IPS-15b (cell line): ENCODE results near the gene IDH2.

Experiments
- H3K27me3 ChIP-seq: one replicate; pipeline ENCODE4 v1.6.1; 2013; ENCODE audit warnings: low read length; ENCODE audit not compliant: control insufficient read depth, insufficient read depth
- H3K36me3 ChIP-seq: one replicate; pipeline ENCODE4 v1.6.1; 2013; ENCODE audit warnings: low read length; ENCODE audit not compliant: control insufficient read depth, insufficient read depth
- H3K4me1 ChIP-seq: one replicate; pipeline ENCODE4 v1.6.1; 2013; ENCODE audit warnings: mild to moderate bottlenecking, low read length; ENCODE audit not compliant: control insufficient read depth, insufficient read depth
- H3K4me3 ChIP-seq: one replicate; pipeline ENCODE4 v1.5.1; 2013; ENCODE audit warnings: low read depth, low read length
- H3K9ac ChIP-seq: one replicate; pipeline ENCODE4 v1.6.1; 2013; ENCODE audit warnings: low read depth, mild to moderate bottlenecking, low read length
- H3K9me3 ChIP-seq: one replicate; pipeline ENCODE4 v1.6.1; 2013; ENCODE audit warnings: mild to moderate bottlenecking, low read length; ENCODE audit not compliant: control insufficient read depth, insufficient read depth

The IDH2 gene

DNA sequence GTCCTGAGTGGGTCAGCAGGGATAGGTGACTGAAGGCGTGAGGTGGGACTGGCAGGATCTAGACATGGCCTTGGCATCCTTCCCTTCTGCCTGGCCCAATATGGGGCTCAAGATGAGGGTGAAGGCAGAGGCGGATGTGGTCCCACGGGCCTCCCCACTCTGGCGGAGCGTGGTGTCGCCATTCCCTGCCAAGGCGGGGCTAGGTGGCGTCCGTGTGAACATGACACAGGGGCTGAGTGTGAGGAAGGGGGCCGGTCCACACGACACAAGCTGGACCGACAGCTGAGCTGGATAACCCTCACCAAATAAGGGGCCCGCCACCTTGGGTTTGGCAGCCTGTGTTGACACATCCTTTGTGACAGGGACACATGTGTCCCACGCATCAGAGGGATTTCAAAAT, 58.1 kb downstream of the IDH2 start:
- Histone ChIP-seq H3K4me3 (no peak overlapping the region), H3K4me1 (peaks cover 4% of the 10 kb centered on the region), H3K36me3 (no peaks in the 10 kb centered on the region), H3K9ac (no peak overlapping the region), H3K27me3 (no peaks in the 10 kb centered on the region), H3K9me3 (no peaks in the 10 kb centered on the region)

DNA sequence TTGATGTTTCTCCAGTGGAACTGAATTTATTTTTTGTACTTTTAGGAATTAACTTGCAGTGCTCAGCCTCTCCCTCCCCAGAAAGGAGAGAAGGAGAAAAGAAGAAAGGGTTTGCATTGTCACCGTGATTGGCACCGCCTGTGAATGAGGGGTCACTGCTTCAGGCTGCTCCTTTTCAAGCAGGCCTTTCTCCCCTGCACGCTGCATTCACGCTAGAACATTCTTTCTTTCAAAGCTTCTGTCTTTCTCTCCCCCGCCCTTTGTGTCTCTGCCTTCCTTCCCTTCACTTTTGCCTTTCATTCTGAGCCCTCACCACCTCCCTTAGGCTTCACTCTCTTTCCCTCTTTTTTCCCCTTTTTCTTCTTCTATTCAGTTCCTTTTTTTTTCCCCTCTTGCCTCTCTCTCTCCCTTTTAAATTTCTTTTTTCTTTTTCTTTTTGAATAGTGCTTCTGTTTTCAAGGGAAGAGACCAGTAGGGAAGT, 58.7 kb downstream of the IDH2 start:
- no peaks in the 10 kb centered on the region for H3K27me3 ChIP-seq
- H3K4me3 ChIP-seq = no peak overlapping the region
- no peaks in the 10 kb centered on the region for H3K36me3 ChIP-seq
- no peak overlapping the region for H3K9ac ChIP-seq
- H3K4me1 ChIP-seq = peaks cover 4% of the 10 kb centered on the region
- no peaks in the 10 kb centered on the region for H3K9me3 ChIP-seq

DNA sequence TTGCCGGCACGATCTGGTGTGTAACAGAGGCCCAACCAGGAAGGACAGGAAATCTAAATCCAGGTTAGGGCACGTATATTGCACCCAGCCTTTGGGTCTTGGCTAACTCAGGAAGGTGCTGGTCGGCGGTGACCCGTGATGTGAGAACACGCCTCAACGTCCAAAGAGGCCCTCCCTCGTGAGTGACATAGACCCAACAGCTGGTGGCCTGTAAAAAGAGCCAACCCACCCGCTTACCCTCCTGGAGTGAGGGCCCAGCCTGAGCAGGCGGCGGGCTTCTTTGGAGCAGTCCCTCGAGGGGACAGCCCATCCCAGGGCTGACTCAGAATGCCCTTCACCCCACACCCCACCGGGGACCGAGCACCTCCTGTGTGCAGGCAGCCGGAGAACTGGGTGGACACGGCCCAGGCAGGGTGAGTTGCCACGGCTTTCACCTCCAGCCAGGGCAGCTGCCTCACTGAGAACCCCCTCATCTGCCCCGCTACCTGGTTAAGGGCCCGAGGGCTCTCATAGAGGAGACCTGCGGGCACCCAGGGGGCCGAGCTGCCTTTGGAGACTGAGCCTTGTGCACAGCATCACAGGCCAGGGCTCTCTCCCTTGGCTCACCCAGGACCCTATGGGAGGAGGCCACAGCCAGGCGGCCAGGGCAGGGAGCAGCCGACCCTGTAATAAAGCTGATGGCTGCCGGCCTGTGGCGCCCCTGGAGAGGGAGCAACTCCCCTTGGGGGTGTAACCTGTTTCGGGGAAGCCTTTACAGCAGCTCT, 59.3 kb downstream of the IDH2 start:
- H3K9me3 ChIP-seq = no peaks in the 10 kb centered on the region
- H3K4me1 ChIP-seq = peaks cover 4% of the 10 kb centered on the region
- H3K9ac ChIP-seq = no peak overlapping the region

DNA sequence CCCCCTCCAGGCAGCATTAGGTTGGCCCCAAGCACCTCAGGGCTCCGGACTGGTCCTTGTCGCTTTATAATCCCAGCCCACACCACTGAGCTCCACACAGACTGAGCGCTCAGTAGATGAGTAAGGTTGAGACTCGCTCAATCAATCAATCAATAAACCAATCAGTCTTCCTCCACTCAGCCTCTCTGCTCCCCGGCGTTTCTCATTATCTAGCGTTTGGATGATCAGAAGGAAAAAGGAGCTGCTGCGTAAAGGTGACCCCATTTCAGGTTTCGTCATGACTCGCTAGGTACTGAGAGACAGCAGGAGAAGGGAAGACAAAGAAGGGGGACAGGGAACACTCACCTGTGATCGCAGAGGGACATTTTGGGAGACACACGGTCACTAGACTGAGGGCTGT, 59.9 kb downstream of the IDH2 start:
- Histone ChIP-seq H3K36me3 (no peaks in the 10 kb centered on the region), H3K4me1 (peaks cover 4% of the 10 kb centered on the region), H3K9me3 (no peaks in the 10 kb centered on the region), H3K4me3 (no peak overlapping the region), H3K9ac (no peak overlapping the region), H3K27me3 (no peaks in the 10 kb centered on the region)

More for the DNA sequence above, 59.3 kb downstream of the IDH2 start:
- Histone ChIP-seq H3K27me3 (no peaks in the 10 kb centered on the region), H3K36me3 (no peaks in the 10 kb centered on the region), H3K4me3 (no peak overlapping the region)

DNA sequence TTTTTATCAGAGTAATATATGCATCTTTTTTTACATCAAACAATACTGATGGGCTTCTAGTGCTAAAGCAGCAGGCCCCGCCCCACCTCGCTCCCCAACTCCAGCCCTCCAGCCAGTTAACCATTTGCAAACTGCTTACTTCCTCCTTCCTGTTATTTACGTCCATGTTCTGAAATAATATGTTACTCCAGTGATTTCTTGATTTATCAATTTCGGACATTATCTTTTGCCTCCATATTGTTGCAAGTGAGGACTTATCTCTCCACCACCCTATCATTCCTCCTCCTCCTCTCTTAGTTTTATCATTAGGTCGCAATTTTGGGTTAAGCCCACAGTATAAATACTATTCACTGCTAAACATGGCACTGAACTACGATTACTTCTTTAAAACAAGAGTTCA, 61.6 kb downstream of the IDH2 start:
- Histone ChIP-seq H3K9me3 (no peaks in the 10 kb centered on the region), H3K9ac (no peak overlapping the region), H3K4me3 (no peak overlapping the region), H3K4me1 (peaks cover 4% of the 10 kb centered on the region), H3K27me3 (no peaks in the 10 kb centered on the region), H3K36me3 (no peaks in the 10 kb centered on the region)

DNA sequence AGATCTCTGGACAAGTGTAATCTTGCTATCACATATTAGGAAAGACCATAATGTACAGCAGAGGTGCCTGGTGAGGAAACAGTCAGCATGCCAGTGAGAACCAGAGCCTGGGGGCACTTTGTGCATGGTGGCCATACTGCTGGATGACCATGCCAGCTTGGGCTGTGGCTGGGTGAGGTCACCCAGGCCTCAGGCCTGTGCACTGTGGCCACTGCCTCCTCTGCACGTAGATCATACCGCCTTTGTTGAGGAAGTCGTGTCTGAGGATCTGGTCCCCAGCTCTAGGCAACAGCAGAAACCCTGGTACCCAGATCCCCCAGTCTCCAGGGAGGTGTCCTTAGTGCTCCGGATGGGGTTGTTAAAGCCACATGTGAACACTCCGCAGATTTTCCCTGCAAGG, 62.3 kb downstream of the IDH2 start:
- no peaks in the 10 kb centered on the region for H3K27me3 ChIP-seq
- no peak overlapping the region for H3K4me3 ChIP-seq
- H3K36me3 ChIP-seq = no peaks in the 10 kb centered on the region
- H3K9ac ChIP-seq = peak overlapping the region; percentile 26
- H3K9me3 ChIP-seq = no peaks in the 10 kb centered on the region
- H3K4me1 ChIP-seq = peaks cover 4% of the 10 kb centered on the region

DNA sequence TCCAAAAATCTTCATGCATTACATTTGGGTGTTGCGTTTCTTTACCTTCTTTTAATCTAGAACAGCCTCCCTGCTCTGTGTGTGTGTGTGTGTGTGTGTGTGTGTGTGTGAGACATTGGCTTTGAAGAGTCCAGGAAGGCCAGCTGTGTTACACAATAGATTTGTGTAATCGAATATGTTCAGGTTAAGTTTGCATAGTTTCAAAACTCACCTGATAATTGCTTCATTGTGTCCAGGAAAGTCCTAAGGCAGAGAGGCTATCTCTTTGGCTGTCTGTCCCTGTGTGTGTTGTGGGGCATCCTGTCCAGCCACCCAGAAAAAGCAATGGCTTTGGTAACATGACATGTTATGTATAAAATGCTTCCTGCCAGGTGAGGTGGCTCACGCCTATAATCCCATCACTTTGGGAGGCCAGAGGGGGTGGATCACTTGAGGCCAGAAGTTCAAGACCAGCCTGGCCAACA, 63.6 kb downstream of the IDH2 start:
- Histone ChIP-seq H3K4me3 (no peak overlapping the region), H3K4me1 (peaks cover 4% of the 10 kb centered on the region), H3K9ac (no peak overlapping the region), H3K9me3 (no peaks in the 10 kb centered on the region), H3K36me3 (no peaks in the 10 kb centered on the region), H3K27me3 (no peaks in the 10 kb centered on the region)

DNA sequence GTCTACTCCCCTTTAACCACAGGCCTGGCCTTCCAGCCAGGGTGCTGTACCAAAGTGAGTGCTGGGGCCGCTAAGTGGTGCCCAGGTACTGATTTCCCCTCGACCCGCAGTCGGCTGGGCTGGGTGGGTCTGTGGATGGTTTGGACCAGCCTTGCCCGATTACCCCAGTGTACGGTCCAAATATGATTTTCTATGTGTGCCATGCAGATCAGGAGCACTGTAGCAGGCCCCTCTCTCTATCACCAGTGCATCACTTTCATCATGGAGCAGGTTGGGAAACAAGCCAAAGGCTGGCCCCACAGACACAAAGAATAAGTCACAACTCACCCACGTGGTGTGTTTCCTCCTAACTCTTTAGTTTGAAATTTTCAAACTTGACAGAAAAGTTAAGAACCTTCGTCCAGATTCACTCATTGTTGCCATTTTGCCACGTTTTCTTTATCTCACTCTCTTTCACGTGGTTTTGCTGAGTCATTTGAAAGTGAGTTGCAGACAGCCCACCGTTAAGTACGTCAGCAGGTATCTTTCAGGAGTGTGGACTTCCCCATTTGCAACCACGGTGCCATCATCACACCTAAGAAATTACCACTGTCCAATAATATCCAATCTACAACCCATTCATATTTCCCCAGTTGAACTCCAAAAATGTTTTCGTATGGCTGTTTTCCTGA, 64.2 kb downstream of the IDH2 start:
- no peaks in the 10 kb centered on the region for H3K36me3 ChIP-seq
- peaks cover 4% of the 10 kb centered on the region for H3K4me1 ChIP-seq
- no peak overlapping the region for H3K9ac ChIP-seq
- no peak overlapping the region for H3K4me3 ChIP-seq
- no peaks in the 10 kb centered on the region for H3K27me3 ChIP-seq
- no peaks in the 10 kb centered on the region for H3K9me3 ChIP-seq

DNA sequence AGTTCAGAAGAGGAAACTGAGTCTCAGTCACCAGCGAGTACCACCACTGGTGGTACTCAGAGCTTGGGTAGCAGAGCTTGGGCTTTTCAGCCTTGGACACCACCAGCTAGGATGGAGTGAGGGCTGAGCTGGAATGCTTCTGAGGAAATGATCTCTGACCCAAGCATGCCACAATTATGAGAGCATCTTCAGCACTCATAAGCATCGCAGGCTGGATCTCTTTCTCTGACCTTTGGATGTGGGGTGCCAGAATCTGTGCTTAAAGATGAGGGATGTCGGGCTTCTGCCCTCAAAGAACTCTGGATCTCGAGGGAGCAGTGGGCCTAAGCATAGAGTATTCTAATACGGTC, 64.8 kb downstream of the IDH2 start:
- Histone ChIP-seq H3K9ac (no peak overlapping the region), H3K36me3 (no peaks in the 10 kb centered on the region), H3K9me3 (no peaks in the 10 kb centered on the region), H3K27me3 (no peaks in the 10 kb centered on the region), H3K4me1 (peaks cover 4% of the 10 kb centered on the region), H3K4me3 (no peak overlapping the region)

DNA sequence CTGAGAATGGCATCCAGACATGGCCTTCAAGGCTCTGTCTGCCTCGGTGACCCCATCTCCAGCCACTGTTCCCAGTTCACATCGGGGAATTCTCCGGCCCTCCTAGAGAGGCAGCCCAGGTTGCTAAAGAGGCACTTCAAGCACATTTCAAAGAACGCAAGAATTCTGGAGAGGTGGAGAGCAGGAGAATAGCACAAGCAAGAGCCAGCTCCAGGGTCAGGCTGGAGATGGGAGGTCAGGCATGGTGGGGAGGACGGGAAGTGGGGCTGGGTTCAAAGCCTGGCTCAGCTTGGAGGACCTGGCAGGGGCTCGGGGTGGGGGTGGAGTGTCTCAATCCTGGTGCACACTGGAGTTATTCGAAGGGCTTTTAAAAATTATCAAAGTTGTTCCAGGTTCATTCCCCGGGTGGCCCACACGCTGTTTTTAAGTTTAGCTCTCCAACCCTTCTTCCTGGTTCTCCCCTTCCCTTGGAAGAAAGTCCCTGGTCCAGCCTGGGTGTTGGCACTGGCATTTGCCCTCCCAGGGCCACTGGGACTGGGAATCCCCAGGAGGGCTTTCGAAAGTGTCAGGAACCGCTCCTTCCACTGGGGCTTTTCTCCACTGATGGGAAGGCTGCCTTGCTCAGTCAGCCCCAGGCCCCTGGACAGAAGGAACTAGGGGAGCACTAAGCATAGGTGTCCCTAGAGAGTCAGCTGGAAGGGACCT, 65.3 kb downstream of the IDH2 start:
- H3K9me3 ChIP-seq = no peaks in the 10 kb centered on the region
- no peak overlapping the region for H3K4me3 ChIP-seq
- H3K36me3 ChIP-seq = no peaks in the 10 kb centered on the region
- H3K9ac ChIP-seq = no peak overlapping the region
- peaks cover 4% of the 10 kb centered on the region for H3K4me1 ChIP-seq
- no peaks in the 10 kb centered on the region for H3K27me3 ChIP-seq

DNA sequence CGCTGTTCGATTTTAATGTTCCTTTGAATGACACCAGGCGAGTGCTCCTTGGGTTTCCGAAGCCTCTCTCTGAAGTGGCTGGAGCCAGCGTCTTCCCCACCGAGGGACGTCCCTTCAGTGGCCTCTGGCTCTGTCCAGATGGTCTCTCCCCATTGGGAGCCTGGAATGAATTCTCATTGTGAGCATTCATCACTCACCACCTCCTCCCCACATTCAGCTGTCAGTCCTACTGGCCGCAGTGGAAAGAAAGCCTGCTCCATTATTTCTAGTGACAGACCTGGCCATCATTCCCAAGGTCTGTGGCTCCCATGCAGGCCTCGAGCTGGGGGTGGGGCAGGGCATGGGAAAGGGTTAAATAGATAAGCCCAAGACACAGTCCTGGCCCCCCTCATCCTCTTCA, 65.9 kb downstream of the IDH2 start:
- Histone ChIP-seq H3K27me3 (no peaks in the 10 kb centered on the region), H3K4me1 (peaks cover 5% of the 10 kb centered on the region), H3K9ac (no peak overlapping the region), H3K4me3 (no peak overlapping the region), H3K36me3 (no peaks in the 10 kb centered on the region), H3K9me3 (no peaks in the 10 kb centered on the region)

DNA sequence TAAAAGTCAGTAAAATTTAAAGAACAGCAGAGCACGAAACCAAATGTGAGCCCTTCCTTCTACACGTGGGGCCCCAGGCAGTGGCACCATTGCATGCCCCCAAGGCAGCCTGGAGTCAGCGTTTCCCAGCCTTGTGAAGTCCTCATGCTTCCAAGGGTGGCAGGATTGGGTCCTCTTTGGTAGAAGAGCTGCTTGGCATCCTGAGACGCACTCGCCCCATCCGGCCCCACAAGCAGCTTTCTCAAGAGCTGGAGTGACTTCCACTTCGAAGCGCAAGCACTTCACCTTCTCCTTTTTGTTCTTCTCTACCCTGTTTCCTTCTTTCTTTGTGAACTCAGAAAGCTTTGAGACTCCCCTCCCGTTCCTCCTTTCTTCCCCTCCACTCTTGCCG, 66.4 kb downstream of the IDH2 start:
- H3K9me3 ChIP-seq = no peaks in the 10 kb centered on the region
- H3K4me3 ChIP-seq = no peak overlapping the region
- H3K4me1 ChIP-seq = peaks cover 8% of the 10 kb centered on the region
- H3K9ac ChIP-seq = no peak overlapping the region
- no peaks in the 10 kb centered on the region for H3K27me3 ChIP-seq
- H3K36me3 ChIP-seq = no peaks in the 10 kb centered on the region
